Mesenchymal stem cell (in vitro differentiated cells and primary cell): ENCODE measurements around the gene NNAT.

Source experiments
- DNase-seq: peaks from one replicate; pipeline ENCODE4 v3.0.0-alpha.2; 2013
- H2AFZ ChIP-seq: one replicate; pipeline ENCODE4 v1.6.1; 2013; ENCODE audit warnings: low read depth, mild to moderate bottlenecking, control low read depth, inconsistent platforms, low read length, moderate library complexity
- H2AK5ac ChIP-seq: 2 replicates; pipeline ENCODE4 v1.6.1; 2013; ENCODE audit warnings: low read length, moderate library complexity, mild to moderate bottlenecking, inconsistent platforms; ENCODE audit not compliant: severe bottlenecking
- H2BK120ac ChIP-seq: one replicate; pipeline ENCODE4 v1.6.1; 2013; ENCODE audit warnings: low read depth, mild to moderate bottlenecking, inconsistent platforms, low read length, moderate library complexity
- H2BK12ac ChIP-seq, 2 experiments: one replicate each; pipeline ENCODE4 v1.6.1; 2013; ENCODE audit warnings: inconsistent platforms in 2 of 2, low read length in 2 of 2, mild to moderate bottlenecking in 2 of 2, moderate library complexity in 2 of 2, control low read depth in 1 of 2
- H2BK15ac ChIP-seq: one replicate; pipeline ENCODE4 v1.6.1; 2013; ENCODE audit warnings: mild to moderate bottlenecking, low read depth, inconsistent platforms; ENCODE audit not compliant: poor library complexity, severe bottlenecking
- H2BK5ac ChIP-seq: 2 replicates; pipeline ENCODE4 v1.6.1; 2013; ENCODE audit warnings: low read depth, mild to moderate bottlenecking, low read length, control low read depth, inconsistent platforms; ENCODE audit not compliant: poor library complexity, severe bottlenecking
- H3K14ac ChIP-seq, 2 experiments: one replicate each; pipeline ENCODE4 v1.6.1; 2013; ENCODE audit warnings: inconsistent platforms in 2 of 2, low read length in 2 of 2, control low read depth in 1 of 2, mild to moderate bottlenecking in 1 of 2, moderate library complexity in 1 of 2
- H3K18ac ChIP-seq, 2 experiments: one replicate each; pipeline ENCODE4 v1.6.1; 2013; ENCODE audit warnings: inconsistent platforms in 2 of 2, low read length in 2 of 2, control low read depth in 1 of 2, low read depth in 1 of 2, mild to moderate bottlenecking in 1 of 2
- H3K23ac ChIP-seq, 2 experiments: one replicate each; pipeline ENCODE4 v1.6.1; 2013; ENCODE audit warnings: inconsistent platforms in 2 of 2, low read length in 2 of 2, mild to moderate bottlenecking in 2 of 2, moderate library complexity in 2 of 2, control low read depth in 1 of 2
- H3K27ac ChIP-seq: 2 replicates; pipeline ENCODE4 v1.5.1; 2013; ENCODE audit warnings: mild to moderate bottlenecking, moderate library complexity, low read length, control low read depth, inconsistent platforms; ENCODE audit not compliant: poor library complexity, severe bottlenecking
- H3K27me3 ChIP-seq, 2 experiments: 2 replicates each; pipeline versions ENCODE4 v1.6.1 to v1.7.0; 2013; ENCODE audit warnings: low read length in 2 of 2, mild to moderate bottlenecking in 2 of 2, moderate library complexity in 2 of 2, control low read depth in 1 of 2, inconsistent platforms in 1 of 2; ENCODE audit not compliant: control insufficient read depth in 1 of 2, insufficient read depth in 1 of 2
- H3K36me3 ChIP-seq, 2 experiments: 2 replicates each; pipeline versions ENCODE4 v1.6.1 to v1.7.0; 2013; ENCODE audit warnings: low read length in 2 of 2, control low read depth in 1 of 2, inconsistent platforms in 1 of 2, low read depth in 1 of 2, mild to moderate bottlenecking in 1 of 2; ENCODE audit not compliant: insufficient read depth in 2 of 2, control insufficient read depth in 1 of 2
- H3K4ac ChIP-seq, 2 experiments: one replicate each; pipeline ENCODE4 v1.6.1; 2013; ENCODE audit warnings: inconsistent platforms in 2 of 2, low read length in 2 of 2, mild to moderate bottlenecking in 2 of 2, moderate library complexity in 2 of 2, control low read depth in 1 of 2, low read depth in 1 of 2
- H3K4me1 ChIP-seq: 2 replicates; pipeline ENCODE4 v1.6.1; 2013; ENCODE audit warnings: low read depth, low read length, control low read depth; ENCODE audit not compliant: control insufficient read depth, insufficient read depth
- H3K4me2 ChIP-seq: 2 replicates; pipeline ENCODE4 v1.6.1; 2013; ENCODE audit warnings: low read length, mild to moderate bottlenecking, inconsistent platforms; ENCODE audit not compliant: poor library complexity, severe bottlenecking
- H3K4me3 ChIP-seq, 2 experiments: 2 replicates each; pipeline versions ENCODE4 v1.5.1 to v1.7.0; 2013; ENCODE audit warnings: low read length in 2 of 2, mild to moderate bottlenecking in 2 of 2, control low read depth in 1 of 2, low read depth in 1 of 2; ENCODE audit not compliant: insufficient read depth in 1 of 2
- H3K79me1 ChIP-seq: replicated peaks from 2 replicates; pipeline ENCODE4 v1.6.1; 2013; ENCODE audit warnings: mild to moderate bottlenecking, control low read depth, low read length, inconsistent platforms; ENCODE audit not compliant: poor library complexity, severe bottlenecking
- H3K9ac ChIP-seq: 2 replicates; pipeline ENCODE4 v1.7.0; 2013; ENCODE audit warnings: mild to moderate bottlenecking, low read length, moderate library complexity
- H3K9me3 ChIP-seq: 2 replicates; pipeline ENCODE4 v1.7.0; 2013; ENCODE audit warnings: mild to moderate bottlenecking, low read length; ENCODE audit not compliant: control insufficient read depth
- H4K8ac ChIP-seq: one replicate; pipeline ENCODE4 v1.6.1; 2013; ENCODE audit warnings: inconsistent platforms, mild to moderate bottlenecking, low read length, moderate library complexity
- H4K91ac ChIP-seq: one replicate; pipeline ENCODE4 v1.6.1; 2013; ENCODE audit warnings: mild to moderate bottlenecking, low read length, inconsistent platforms
- WGBS: methylation state at CpG from one replicate; pipeline ENCODE4 v1.1.7; 2013; ENCODE audit warnings: mixed read lengths; 5-methylcytosine and 5-hydroxymethylcytosine counted together

The NNAT gene

DNA sequence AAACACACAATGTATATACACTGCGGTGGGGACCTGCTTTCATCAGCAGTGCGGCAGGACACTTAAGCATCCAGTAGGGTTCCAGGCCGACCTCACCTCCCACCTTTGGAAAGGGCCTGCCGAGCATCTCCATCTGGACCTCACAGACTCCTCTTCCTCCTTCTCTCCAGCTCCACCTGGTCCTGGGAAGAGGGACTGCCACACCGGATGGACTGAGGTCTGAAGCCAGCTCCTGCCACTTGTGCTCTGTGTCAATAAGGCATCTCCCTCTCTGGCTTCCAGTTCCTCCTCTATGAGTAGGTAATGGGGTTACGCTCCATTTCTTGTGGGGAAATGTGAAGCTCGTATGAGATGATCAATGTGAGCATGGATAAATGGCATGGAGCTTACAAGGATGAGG, 19.1 kb upstream of the NNAT start:
- Histone ChIP-seq H3K9ac (no peak overlapping the region), H2BK120ac (no peak overlapping the region), H3K27ac (no peak overlapping the region), H3K4ac (no peak overlapping the region), H3K9me3 (no peaks in the 10 kb centered on the region), H3K18ac (no peak overlapping the region), H3K4me1 (peaks cover 4% of the 10 kb centered on the region), H4K8ac (no peak overlapping the region), H2AFZ (no peak overlapping the region), H3K27me3 (no peaks in the 10 kb centered on the region), H3K23ac (no peak overlapping the region), H2BK15ac (no peak overlapping the region), H3K4me2 (no peak overlapping the region), H3K4me3 (no peak overlapping the region), H4K91ac (no peak overlapping the region), H3K14ac (no peak overlapping the region), H2BK5ac (no peak overlapping the region), H2AK5ac (no peak overlapping the region), H3K36me3 (peaks cover 6% of the 10 kb centered on the region in 2 experiments), H3K79me1 (peaks cover 14% of the 10 kb centered on the region), H2BK12ac (no peak overlapping the region)
- WGBS = 87% methylated on average over 5 of the region's 7 CpGs
- DNase-seq = no peak

DNA sequence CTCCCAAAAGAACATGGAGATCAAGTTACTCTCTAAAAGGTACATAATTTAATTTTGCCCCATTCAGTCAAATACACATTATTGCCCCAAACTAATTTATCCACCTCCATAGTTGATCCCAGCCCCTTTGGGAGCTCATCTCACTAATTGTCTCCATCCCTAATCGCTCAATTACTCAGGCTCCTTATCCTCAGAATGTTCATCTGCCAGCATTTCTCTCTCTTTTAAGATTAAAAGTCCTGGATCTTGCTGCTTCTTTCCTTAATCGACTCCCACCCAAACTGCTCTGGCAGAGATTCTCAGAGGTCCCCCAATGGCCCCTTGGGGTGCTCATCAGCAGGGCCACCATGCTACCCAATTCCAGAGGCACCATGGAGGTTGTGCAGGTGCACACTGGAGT, 18.4 kb upstream of the NNAT start:
- H3K27ac ChIP-seq = no peak overlapping the region
- no peaks in the 10 kb centered on the region for H3K9me3 ChIP-seq
- no peak overlapping the region for H3K14ac ChIP-seq
- no peak for DNase-seq
- no peak overlapping the region for H3K4ac ChIP-seq
- no peak overlapping the region for H2BK120ac ChIP-seq
- no peak overlapping the region for H3K23ac ChIP-seq
- H2AK5ac ChIP-seq = no peak overlapping the region
- H2BK5ac ChIP-seq = no peak overlapping the region
- H3K79me1 ChIP-seq = peaks cover 20% of the 10 kb centered on the region
- H3K4me1 ChIP-seq = peaks cover 5% of the 10 kb centered on the region
- H3K27me3 ChIP-seq = no peaks in the 10 kb centered on the region
- no peak overlapping the region for H4K8ac ChIP-seq
- H3K36me3 ChIP-seq = peaks cover 6% of the 10 kb centered on the region in 2 experiments
- no peak overlapping the region for H2BK12ac ChIP-seq
- WGBS = 82% methylated on average over 2 of the region's 2 CpGs
- H3K18ac ChIP-seq = no peak overlapping the region
- no peak overlapping the region for H3K9ac ChIP-seq
- H3K4me2 ChIP-seq = no peak overlapping the region
- H2AFZ ChIP-seq = no peak overlapping the region
- no peak overlapping the region for H4K91ac ChIP-seq
- no peak overlapping the region for H2BK15ac ChIP-seq
- H3K4me3 ChIP-seq = no peak overlapping the region

DNA sequence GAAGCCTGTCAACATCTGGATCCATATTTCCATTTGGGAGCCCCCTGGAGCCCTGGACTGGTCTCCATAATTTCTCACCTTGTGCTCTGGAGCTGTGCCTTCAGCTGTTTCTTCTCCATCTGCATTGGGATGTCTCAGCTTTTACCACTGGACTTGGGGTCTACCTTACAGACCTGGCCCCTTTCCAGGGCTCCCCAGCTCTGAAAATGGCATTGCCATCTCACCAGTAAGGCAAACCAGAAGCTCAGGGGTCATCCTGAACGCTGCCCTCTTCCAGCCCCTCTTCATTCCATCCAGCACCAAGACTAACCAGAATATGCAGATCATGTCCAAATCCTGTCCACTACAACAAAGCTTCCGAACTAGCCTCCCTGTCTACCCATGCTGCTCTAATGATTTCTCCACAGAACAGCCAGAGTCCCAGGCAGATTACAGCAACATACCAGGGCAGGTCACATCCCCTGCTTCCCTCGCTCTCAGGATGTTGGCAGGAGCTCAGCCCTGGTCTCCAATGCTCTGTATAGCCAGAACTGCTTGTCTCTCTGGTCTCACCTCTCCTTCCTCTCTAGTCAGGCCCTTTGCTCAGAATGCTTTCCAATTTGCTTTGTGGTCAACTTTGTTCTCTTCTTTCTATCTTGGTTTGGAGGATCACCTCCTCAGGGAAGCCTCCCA, 17.7 kb upstream of the NNAT start:
- Histone ChIP-seq H3K9me3 (no peaks in the 10 kb centered on the region), H3K4me3 (no peak overlapping the region), H3K4me1 (peaks cover 5% of the 10 kb centered on the region), H3K18ac (no peak overlapping the region), H3K79me1 (peaks cover 20% of the 10 kb centered on the region), H2AK5ac (no peak overlapping the region), H2BK5ac (no peak overlapping the region), H4K91ac (no peak overlapping the region), H2BK12ac (no peak overlapping the region), H3K23ac (no peak overlapping the region), H2AFZ (no peak overlapping the region), H3K9ac (no peak overlapping the region), H2BK120ac (no peak overlapping the region), H3K4ac (no peak overlapping the region), H3K36me3 (peaks cover 6 to 13% of the 10 kb centered on the region in 2 experiments), H2BK15ac (no peak overlapping the region), H3K27me3 (no peaks in the 10 kb centered on the region), H3K4me2 (no peak overlapping the region), H4K8ac (no peak overlapping the region), H3K14ac (no peak overlapping the region), H3K27ac (no peak overlapping the region)
- WGBS = 78% methylated on average over 3 of the region's 3 CpGs
- no peak for DNase-seq

DNA sequence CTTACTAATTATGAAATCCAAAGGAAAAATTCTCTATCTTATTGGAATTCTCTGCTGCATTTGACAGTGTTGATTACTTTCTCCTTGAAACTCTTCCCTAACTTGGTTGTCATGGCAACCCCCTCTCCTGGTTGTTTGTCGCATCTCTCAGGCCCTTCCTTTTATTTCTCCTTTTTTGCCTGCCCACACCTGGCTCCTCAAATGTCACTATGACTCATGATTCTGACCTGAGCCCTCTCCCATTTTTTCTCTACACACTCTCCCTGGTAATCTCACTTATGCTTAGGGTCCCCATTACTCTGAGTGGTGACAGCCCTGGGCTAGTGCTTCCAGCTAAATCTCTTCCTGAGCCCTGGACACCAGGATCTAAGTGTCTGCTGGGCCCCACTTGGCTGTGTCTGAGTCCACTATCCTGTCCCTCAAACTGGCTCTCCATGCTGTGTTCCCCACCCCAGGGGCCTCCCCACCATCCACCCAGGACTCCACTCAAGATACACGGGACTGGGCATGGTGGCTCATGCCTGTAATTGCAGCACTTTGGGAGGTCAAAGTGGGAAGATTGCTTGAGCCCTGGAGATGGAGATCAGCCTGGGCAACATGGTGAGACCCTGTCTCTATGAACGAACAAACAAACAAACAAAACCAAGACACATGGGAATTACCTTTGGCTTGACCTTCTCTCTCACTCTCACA, 16.5 kb upstream of the NNAT start:
- Histone ChIP-seq H3K9ac (no peak overlapping the region), H2BK120ac (no peak overlapping the region), H3K79me1 (peaks cover 28% of the 10 kb centered on the region), H2AFZ (no peak overlapping the region), H3K14ac (no peak overlapping the region), H3K36me3 (peaks cover 14 to 22% of the 10 kb centered on the region in 2 experiments), H2AK5ac (no peak overlapping the region), H3K4ac (no peak overlapping the region), H2BK5ac (no peak overlapping the region), H2BK12ac (no peak overlapping the region), H3K4me2 (no peak overlapping the region), H3K23ac (no peak overlapping the region), H4K91ac (no peak overlapping the region), H3K4me3 (no peak overlapping the region), H3K4me1 (peaks cover 5% of the 10 kb centered on the region), H3K9me3 (no peaks in the 10 kb centered on the region), H3K27me3 (no peaks in the 10 kb centered on the region), H3K27ac (no peak overlapping the region), H3K18ac (no peak overlapping the region), H2BK15ac (no peak overlapping the region), H4K8ac (no peak overlapping the region)
- no peak for DNase-seq
- WGBS = 57% methylated on average over 3 of the region's 3 CpGs
